K562 (cell line): ENCODE results near the gene TULP3. TPM values are rescaled to one million over a fixed set of nuclear protein-coding genes. Genes with fewer than 3 reads are reported as not detected.

Experiments
- AFF4 ChIP-seq: sonication (generic); formaldehyde crosslinking; IDR thresholded peaks from 2 replicates; pipeline ENCODE4 v1.8.0; 2023; ENCODE audit warnings: mild to moderate bottlenecking, missing genetic modification reagents
- BCL6 ChIP-seq: fragments of 250-450 bp; sonication (Bioruptor Pico); IDR thresholded peaks from 2 replicates; pipeline ENCODE4 v1.4.0; 2020
- CHD1 ChIP-seq: fragments of 200-600 bp; sonication (generic); IDR thresholded peaks from one replicate; pipeline ENCODE4 v1.6.1; 2012; ENCODE audit warnings: mild to moderate bottlenecking, moderate library complexity, low read length, inconsistent platforms
- COPS2 ChIP-seq: fragments of 450-650 bp; conservative IDR thresholded peaks from 2 replicates; pipeline ENCODE4 v1.6.1; 2016; ENCODE audit warnings: mild to moderate bottlenecking, moderate library complexity
- CUX1 ChIP-seq: fragments of 200-800 bp; sonication (Bioruptor generic); IDR thresholded peaks from 2 replicates; pipeline ENCODE4 v1.6.1; 2016; ENCODE audit warnings: missing genetic modification characterization, missing compliant biosample characterization
- ERF ChIP-seq: fragments of 450-650 bp; formaldehyde crosslinking; IDR thresholded peaks from 2 replicates; pipeline ENCODE4 v1.4.0; 2020; ENCODE audit warnings: mild to moderate bottlenecking, mixed read lengths
- MAFK ChIP-seq: IDR thresholded peaks from 2 replicates; pipeline ENCODE4 v1.6.1; 2011; ENCODE audit warnings: low read length, improper control_type of control experiment
- PHB2 ChIP-seq: fragments of 450-650 bp; IDR thresholded peaks from 2 replicates; pipeline ENCODE4 v1.6.1; 2017; ENCODE audit warnings: low read depth
- POU5F1 ChIP-seq: fragments of 150-350 bp; IDR thresholded peaks from 2 replicates; pipeline ENCODE4 v1.6.1; 2014; ENCODE audit warnings: borderline replicate concordance, low read length, low read depth, mild to moderate bottlenecking; ENCODE audit not compliant: partially characterized antibody
- TFE3 ChIP-seq: fragments of 450-650 bp; formaldehyde crosslinking; IDR thresholded peaks from 2 replicates; pipeline ENCODE4 v1.4.0; 2020; ENCODE audit warnings: mild to moderate bottlenecking, mixed read lengths
- ZNF143 ChIP-seq: sonication (generic); formaldehyde crosslinking; IDR thresholded peaks from 2 replicates; pipeline ENCODE4 v1.9.0; 2022; ENCODE audit warnings: mild to moderate bottlenecking, missing genetic modification reagents
- ZNF354B ChIP-seq: fragments of 250-450 bp; sonication (Bioruptor Pico); IDR thresholded peaks from 2 replicates; pipeline ENCODE4 v1.4.0; 2020
- ZNF551 ChIP-seq: fragments of 250-450 bp; sonication (Bioruptor Pico); IDR thresholded peaks from 2 replicates; pipeline ENCODE4 v1.5.0; 2021; ENCODE audit warnings: mild to moderate bottlenecking, moderate library complexity
- polyA plus RNA-seq, 8 experiments: library from polyadenylated mRNA; depleted of rRNA in 4 of 8; stranded (reverse) in 5 of 8; unstranded in 3 of 8; fragments of >200 nt; fragmentation: Nextera tagmentation in 2 of 8; fragmentation: Illumina TruSeq in 1 of 8; extraction: Ambion mirVana in 2 of 8; extraction: Trizol in 1 of 8; gene quantifications; 2 replicates each; pipeline versions ENCODE4 v1.2.1 to v1.2.3, GENCODE V29; 2011 to 2014; ENCODE audit warnings: inconsistent platforms in 1 of 8, missing spikeins in 1 of 8
- total RNA-seq, 7 experiments: library from RNA; depleted of rRNA in 6 of 7; stranded (reverse); fragments of >200 nt in 6 of 7; fragmentation: Illumina TruSeq in 2 of 7; extraction: Trizol in 2 of 7; gene quantifications; 2 replicates each; pipeline versions ENCODE4 v1.2.1 to v1.2.3, GENCODE V29; 2011 to 2021; ENCODE audit warnings: low replicate concordance in 1 of 7

The TULP3 gene
- total and polyA plus RNA-seq, 9 of the 15 experiments (the other 6 are each of a cell fraction or from before 2014, with no cell fraction given) = 3.6 to 13.3 (median 7.3) TPM

- TF ChIP-seq ZNF143 (CRISPR knock-in tag) = no peak
- TF ChIP-seq TFE3 (CRISPR knock-in tag) = no peak
- no peak for TF ChIP-seq COPS2
- no peak for TF ChIP-seq ERF
- TF ChIP-seq BCL6 (CRISPR knock-in tag) = no peak
- TF ChIP-seq AFF4 (CRISPR knock-in tag) = no peak
- no peak for TF ChIP-seq CHD1
- TF ChIP-seq CUX1 (CRISPR knock-in tag) = no peak
- TF ChIP-seq ZNF551 (CRISPR knock-in tag) = no peak
- no peak for TF ChIP-seq MAFK
- TF ChIP-seq ZNF354B (CRISPR knock-in tag) = no peak
- TF ChIP-seq POU5F1 = no peak
- TF ChIP-seq PHB2 = no peak
These were observed 28.6 kb downstream of the TULP3 start (continued) for GRCh38 chr12:2919249-2919648.
